ENCODE measurements around the gene GRIN2B.

GRIN2B gene

DNA sequence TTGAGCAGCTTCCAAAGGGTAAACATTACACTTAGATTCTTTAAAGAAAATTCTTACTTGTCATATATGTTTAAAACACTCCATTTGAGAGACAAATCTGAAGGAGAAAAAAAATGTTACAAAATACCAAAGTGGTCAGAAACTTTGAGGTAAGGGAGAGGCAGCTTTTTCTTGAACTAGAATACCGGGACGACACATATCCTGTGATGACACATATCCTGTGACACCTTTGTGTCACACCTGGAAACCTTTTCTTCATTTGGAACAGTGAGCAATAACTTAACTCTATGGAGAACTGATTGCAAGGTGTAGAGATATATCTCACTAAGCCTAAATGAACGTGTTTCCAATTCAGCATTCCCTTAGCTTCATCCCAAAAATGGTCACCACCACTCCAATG, 4.6 kb upstream of the GRIN2B start:
- no peak overlapping the region for H2BK120ac ChIP-seq (ENCODE audit: low read depth, low read length)
- no peak overlapping the region for H3K27ac ChIP-seq (ENCODE audit: low read length, poor library complexity, severe bottlenecking)
- H2AFZ ChIP-seq (ENCODE audit: low read depth, low read length), result no peak overlapping the region
- no peak overlapping the region for H3K4ac ChIP-seq (ENCODE audit: low read depth in 1 of 2, low read length in 2 of 2)
- no peak overlapping the region for H3K18ac ChIP-seq (ENCODE audit: low read depth in 1 of 2, low read length in 2 of 2)
- H3K36me3 ChIP-seq (ENCODE audit: control insufficient read depth in 1 of 2, insufficient read depth in 2 of 2, low read depth in 1 of 2, low read length in 2 of 2), result no peaks in the 10 kb centered on the region
- no peaks in the 10 kb centered on the region for H3K9me3 ChIP-seq (ENCODE audit: control insufficient read depth, low read length)
- no peak overlapping the region for H2BK5ac ChIP-seq (ENCODE audit: low read depth, low read length, poor library complexity, severe bottlenecking)
- no peak overlapping the region for H3K4me3 ChIP-seq (ENCODE audit: insufficient read depth in 1 of 2, low read depth in 1 of 2, low read length in 2 of 2)
- H3K27me3 ChIP-seq (ENCODE audit: control insufficient read depth in 1 of 2, insufficient read depth in 1 of 2, low read length in 2 of 2), result peaks cover 27% of the 10 kb centered on the region in 2 experiments
- peaks cover 10% of the 10 kb centered on the region for H3K4me1 ChIP-seq (ENCODE audit: control insufficient read depth, insufficient read depth, low read depth, low read length)
- no peak overlapping the region for H2BK12ac ChIP-seq (ENCODE audit: low read length in 2 of 2)
- H2AK5ac ChIP-seq (ENCODE audit: low read length, severe bottlenecking), result no peak overlapping the region
- no peak for DNase-seq
- no peak overlapping the region for H4K91ac ChIP-seq (ENCODE audit: low read length)
- no peaks in the 10 kb centered on the region for H3K79me1 ChIP-seq (replicated peaks; ENCODE audit: low read length, poor library complexity, severe bottlenecking)
- H3K23ac ChIP-seq (ENCODE audit: low read length in 2 of 2), result no peak overlapping the region
- no peak overlapping the region for H2BK15ac ChIP-seq (ENCODE audit: low read depth, poor library complexity, severe bottlenecking)
- no peak overlapping the region for H3K14ac ChIP-seq (ENCODE audit: low read length in 2 of 2)
- H3K4me2 ChIP-seq (ENCODE audit: low read length, poor library complexity, severe bottlenecking), result no peak overlapping the region
- WGBS, result 87% methylated on average over 2 of the region's 3 CpGs
- H3K9ac ChIP-seq (ENCODE audit: low read length), result no peak overlapping the region
- H4K8ac ChIP-seq (ENCODE audit: low read length), result no peak overlapping the region

DNA sequence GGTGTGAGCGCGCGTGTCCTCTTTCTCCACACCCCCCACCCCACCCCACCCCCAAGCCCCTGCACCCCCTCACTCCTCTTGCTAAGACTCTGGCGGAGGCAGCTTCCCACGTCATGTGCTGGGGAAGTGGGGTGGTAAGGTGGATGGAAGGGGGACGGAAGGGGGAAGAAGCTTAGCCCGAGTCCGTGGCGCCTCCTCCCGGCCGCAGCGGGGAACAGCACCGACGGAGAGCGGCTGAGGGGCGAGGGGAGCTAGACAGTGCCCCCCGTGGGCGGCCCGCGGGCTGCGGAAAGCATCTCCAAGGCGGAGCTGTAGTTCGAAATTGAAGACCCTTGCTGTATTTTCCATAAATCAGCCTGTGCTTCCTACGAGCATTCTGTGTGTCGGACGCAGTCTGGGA, 588 bp upstream of the GRIN2B start:
- no peaks in the 10 kb centered on the region for H3K9me3 ChIP-seq (ENCODE audit: control insufficient read depth, low read length)
- no peak overlapping the region for H2AFZ ChIP-seq (ENCODE audit: low read depth, low read length)
- DNase-seq, result no peak
- H2BK120ac ChIP-seq (ENCODE audit: low read depth, low read length), result no peak overlapping the region
- no peak overlapping the region for H2AK5ac ChIP-seq (ENCODE audit: low read length, severe bottlenecking)
- H3K27me3 ChIP-seq (ENCODE audit: control insufficient read depth in 1 of 2, insufficient read depth in 1 of 2, low read length in 2 of 2), result peaks cover 55 to 66% of the 10 kb centered on the region in 2 experiments
- no peak overlapping the region for H3K4ac ChIP-seq (ENCODE audit: low read depth in 1 of 2, low read length in 2 of 2)
- H3K9ac ChIP-seq (ENCODE audit: low read length), result no peak overlapping the region
- no peak overlapping the region for H2BK5ac ChIP-seq (ENCODE audit: low read depth, low read length, poor library complexity, severe bottlenecking)
- H3K23ac ChIP-seq (ENCODE audit: low read length in 2 of 2), result no peak overlapping the region
- no peak overlapping the region for H2BK15ac ChIP-seq (ENCODE audit: low read depth, poor library complexity, severe bottlenecking)
- H3K4me3 ChIP-seq (ENCODE audit: insufficient read depth in 1 of 2, low read depth in 1 of 2, low read length in 2 of 2), result peak overlapping the region in 1 of 2 experiments; percentile 40
- 2% methylated on average over 23 of the region's 26 CpGs for WGBS
- H3K4me1 ChIP-seq (ENCODE audit: control insufficient read depth, insufficient read depth, low read depth, low read length), result peaks cover 16% of the 10 kb centered on the region
- no peak overlapping the region for H4K8ac ChIP-seq (ENCODE audit: low read length)
- H2BK12ac ChIP-seq (ENCODE audit: low read length in 2 of 2), result no peak overlapping the region
- no peak overlapping the region for H3K14ac ChIP-seq (ENCODE audit: low read length in 2 of 2)
- no peak overlapping the region for H3K27ac ChIP-seq (ENCODE audit: low read length, poor library complexity, severe bottlenecking)
- no peak overlapping the region for H4K91ac ChIP-seq (ENCODE audit: low read length)
- no peak overlapping the region for H3K4me2 ChIP-seq (ENCODE audit: low read length, poor library complexity, severe bottlenecking)
- H3K36me3 ChIP-seq (ENCODE audit: control insufficient read depth in 1 of 2, insufficient read depth in 2 of 2, low read depth in 1 of 2, low read length in 2 of 2), result no peaks in the 10 kb centered on the region
- no peak overlapping the region for H3K18ac ChIP-seq (ENCODE audit: low read depth in 1 of 2, low read length in 2 of 2)
- no peaks in the 10 kb centered on the region for H3K79me1 ChIP-seq (replicated peaks; ENCODE audit: low read length, poor library complexity, severe bottlenecking)

DNA sequence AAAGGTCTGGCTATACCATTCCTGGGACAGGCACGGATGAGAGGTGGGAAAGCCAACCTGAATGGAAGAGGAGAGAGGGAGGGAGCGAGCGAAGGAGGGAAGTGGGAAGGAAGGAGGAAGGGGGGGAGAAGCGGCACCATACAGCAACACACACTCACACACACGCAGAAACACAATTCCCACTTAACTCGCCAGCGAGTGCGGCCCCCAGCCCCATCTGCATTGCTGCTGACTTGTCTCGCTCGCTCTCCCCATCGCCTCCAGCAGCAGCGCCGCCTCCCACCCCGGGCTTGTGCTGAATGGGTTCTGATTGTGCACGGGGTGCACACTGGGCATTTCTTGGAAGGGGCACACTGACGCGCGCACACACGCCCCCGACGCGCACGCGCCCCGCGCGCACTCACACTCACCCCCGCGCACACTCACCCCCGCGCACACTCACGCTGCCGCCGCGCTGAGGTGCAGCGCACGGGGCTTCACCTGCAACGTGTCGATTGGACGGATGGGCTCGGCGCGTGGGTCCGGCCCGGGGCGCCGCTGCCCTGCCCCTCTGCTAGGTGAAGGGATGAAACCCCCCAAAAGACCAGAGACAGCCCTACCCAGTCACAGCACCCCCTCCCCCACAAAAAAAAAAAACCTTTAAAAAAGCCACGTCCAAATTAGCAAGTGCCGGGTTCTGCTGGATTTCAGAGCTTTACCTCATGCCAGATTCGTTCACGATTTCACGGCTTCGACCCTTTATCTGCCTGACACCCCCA, 685 bp downstream of the GRIN2B start:
- Histone ChIP-seq H2AK5ac (ENCODE audit: low read length, severe bottlenecking) (no peak overlapping the region), H3K4me1 (ENCODE audit: control insufficient read depth, insufficient read depth, low read depth, low read length) (peaks cover 16% of the 10 kb centered on the region), H3K4ac (ENCODE audit: low read depth in 1 of 2, low read length in 2 of 2) (no peak overlapping the region), H2BK15ac (ENCODE audit: low read depth, poor library complexity, severe bottlenecking) (no peak overlapping the region), H3K36me3 (ENCODE audit: control insufficient read depth in 1 of 2, insufficient read depth in 2 of 2, low read depth in 1 of 2, low read length in 2 of 2) (no peaks in the 10 kb centered on the region), H2BK120ac (ENCODE audit: low read depth, low read length) (no peak overlapping the region), H3K14ac (ENCODE audit: low read length in 2 of 2) (no peak overlapping the region), H4K91ac (ENCODE audit: low read length) (peak overlapping the region; percentile 29), H2BK12ac (ENCODE audit: low read length in 2 of 2) (no peak overlapping the region), H3K27me3 (ENCODE audit: control insufficient read depth in 1 of 2, insufficient read depth in 1 of 2, low read length in 2 of 2) (peaks cover 55 to 73% of the 10 kb centered on the region in 2 experiments), H3K18ac (ENCODE audit: low read depth in 1 of 2, low read length in 2 of 2) (no peak overlapping the region), H3K9me3 (ENCODE audit: control insufficient read depth, low read length) (no peaks in the 10 kb centered on the region), H3K23ac (ENCODE audit: low read length in 2 of 2) (no peak overlapping the region), H2BK5ac (ENCODE audit: low read depth, low read length, poor library complexity, severe bottlenecking) (no peak overlapping the region), H3K4me3 (ENCODE audit: insufficient read depth in 1 of 2, low read depth in 1 of 2, low read length in 2 of 2) (peak overlapping the region; percentile 30 to 76), H3K4me2 (ENCODE audit: low read length, poor library complexity, severe bottlenecking) (peak overlapping the region; percentile 74), H2AFZ (ENCODE audit: low read depth, low read length) (no peak overlapping the region), H3K9ac (ENCODE audit: low read length) (peak overlapping the region; percentile 3), H3K27ac (ENCODE audit: low read length, poor library complexity, severe bottlenecking) (no peak overlapping the region), H4K8ac (ENCODE audit: low read length) (peak overlapping the region; percentile 43), H3K79me1 (replicated peaks; ENCODE audit: low read length, poor library complexity, severe bottlenecking) (no peaks in the 10 kb centered on the region)
- WGBS, result 2% methylated on average over 43 of the region's 53 CpGs
- DNase-seq, result no peak

- DNase-seq, result no peak
- H3K36me3 ChIP-seq (ENCODE audit: control insufficient read depth in 1 of 2, insufficient read depth in 2 of 2, low read depth in 1 of 2, low read length in 2 of 2), result no peaks in the 10 kb centered on the region
- H3K27me3 ChIP-seq (ENCODE audit: control insufficient read depth in 1 of 2, insufficient read depth in 1 of 2, low read length in 2 of 2), result peaks cover 55 to 77% of the 10 kb centered on the region in 2 experiments
- H3K9me3 ChIP-seq (ENCODE audit: control insufficient read depth, low read length), result no peaks in the 10 kb centered on the region
- H4K8ac ChIP-seq (ENCODE audit: low read length), result no peak overlapping the region
- no peak overlapping the region for H2AFZ ChIP-seq (ENCODE audit: low read depth, low read length)
- 30% methylated on average over 15 of the region's 15 CpGs for WGBS
- no peak overlapping the region for H3K14ac ChIP-seq (ENCODE audit: low read length in 2 of 2)
- peaks cover 16% of the 10 kb centered on the region for H3K4me1 ChIP-seq (ENCODE audit: control insufficient read depth, insufficient read depth, low read depth, low read length)
- no peak overlapping the region for H3K27ac ChIP-seq (ENCODE audit: low read length, poor library complexity, severe bottlenecking)
- H2BK120ac ChIP-seq (ENCODE audit: low read depth, low read length), result no peak overlapping the region
- no peak overlapping the region for H3K9ac ChIP-seq (ENCODE audit: low read length)
- H2BK12ac ChIP-seq (ENCODE audit: low read length in 2 of 2), result no peak overlapping the region
- H3K4me3 ChIP-seq (ENCODE audit: insufficient read depth in 1 of 2, low read depth in 1 of 2, low read length in 2 of 2), result peak overlapping the region in 1 of 2 experiments; percentile 76
- H3K4ac ChIP-seq (ENCODE audit: low read depth in 1 of 2, low read length in 2 of 2), result no peak overlapping the region
- no peak overlapping the region for H4K91ac ChIP-seq (ENCODE audit: low read length)
- H2BK5ac ChIP-seq (ENCODE audit: low read depth, low read length, poor library complexity, severe bottlenecking), result no peak overlapping the region
- H2AK5ac ChIP-seq (ENCODE audit: low read length, severe bottlenecking), result no peak overlapping the region
- no peaks in the 10 kb centered on the region for H3K79me1 ChIP-seq (replicated peaks; ENCODE audit: low read length, poor library complexity, severe bottlenecking)
- no peak overlapping the region for H3K4me2 ChIP-seq (ENCODE audit: low read length, poor library complexity, severe bottlenecking)
- no peak overlapping the region for H2BK15ac ChIP-seq (ENCODE audit: low read depth, poor library complexity, severe bottlenecking)
- no peak overlapping the region for H3K18ac ChIP-seq (ENCODE audit: low read depth in 1 of 2, low read length in 2 of 2)
- H3K23ac ChIP-seq (ENCODE audit: low read length in 2 of 2), result no peak overlapping the region
These were observed 1.5 kb downstream of the GRIN2B start for GRCh38 chr12:13979772-13980378.

Data from mesenchymal stem cell (in vitro differentiated cells and primary cell).